ENCODE data around the gene PARN. TPM values are rescaled to one million over a fixed set of nuclear protein-coding genes. Genes with fewer than 3 reads are reported as not detected.

PARN gene
- total RNA-seq, 1 donor from 2014 or later = 16.8 TPM

GRCh38 chr16:14539631-14540030, 90.4 kb downstream of the PARN start:
- Histone ChIP-seq H3K36me3 (peaks cover 20% of the 10 kb centered on the region), H3K4me1 (no peaks in the 10 kb centered on the region), H3K9me3 (replicated peaks) (peaks cover 9% of the 10 kb centered on the region), H3K27ac (replicated peaks) (no peak overlapping the region), H3K27me3 (ENCODE audit: low read depth) (no peaks in the 10 kb centered on the region), H3K4me3 (no peak overlapping the region)
- no peak for DNase-seq
- intact Hi-C loops (cut with micrococcal nuclease) = loop anchor here (10.0 kb wide), 2 partner anchors 285 to 615 kb away; partner anchors contain the start of gene ERCC4
- TF ChIP-seq, protein P1, sequence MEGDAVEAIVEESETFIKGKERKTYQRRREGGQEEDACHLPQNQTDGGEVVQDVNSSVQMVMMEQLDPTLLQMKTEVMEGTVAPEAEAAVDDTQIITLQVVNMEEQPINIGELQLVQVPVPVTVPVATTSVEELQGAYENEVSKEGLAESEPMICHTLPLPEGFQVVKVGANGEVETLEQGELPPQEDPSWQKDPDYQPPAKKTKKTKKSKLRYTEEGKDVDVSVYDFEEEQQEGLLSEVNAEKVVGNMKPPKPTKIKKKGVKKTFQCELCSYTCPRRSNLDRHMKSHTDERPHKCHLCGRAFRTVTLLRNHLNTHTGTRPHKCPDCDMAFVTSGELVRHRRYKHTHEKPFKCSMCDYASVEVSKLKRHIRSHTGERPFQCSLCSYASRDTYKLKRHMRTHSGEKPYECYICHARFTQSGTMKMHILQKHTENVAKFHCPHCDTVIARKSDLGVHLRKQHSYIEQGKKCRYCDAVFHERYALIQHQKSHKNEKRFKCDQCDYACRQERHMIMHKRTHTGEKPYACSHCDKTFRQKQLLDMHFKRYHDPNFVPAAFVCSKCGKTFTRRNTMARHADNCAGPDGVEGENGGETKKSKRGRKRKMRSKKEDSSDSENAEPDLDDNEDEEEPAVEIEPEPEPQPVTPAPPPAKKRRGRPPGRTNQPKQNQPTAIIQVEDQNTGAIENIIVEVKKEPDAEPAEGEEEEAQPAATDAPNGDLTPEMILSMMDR (IDR thresholded peaks at IDR 0.05; ENCODE audit: borderline replicate concordance) = no peak

- H3K27me3 ChIP-seq (ENCODE audit: low read depth) = no peaks in the 10 kb centered on the region
- TF ChIP-seq, protein P1 (IDR thresholded peaks at IDR 0.05; ENCODE audit: borderline replicate concordance) = no peak
- H3K4me1 ChIP-seq = no peaks in the 10 kb centered on the region
- intact Hi-C loops (cut with micrococcal nuclease) = loop anchor here (10.0 kb wide), 2 partner anchors 284 to 614 kb away; partner anchors contain the start of gene ERCC4
- no peak overlapping the region for H3K4me3 ChIP-seq
- peaks cover 18% of the 10 kb centered on the region for H3K36me3 ChIP-seq
- no peak overlapping the region for H3K27ac ChIP-seq (replicated peaks)
- DNase-seq = no peak
- peaks cover 9% of the 10 kb centered on the region for H3K9me3 ChIP-seq (replicated peaks)
Measured at GRCh38 chr16:14539156-14539555, 90.9 kb downstream of the PARN start.

- no peaks in the 10 kb centered on the region for H3K4me1 ChIP-seq
- no peak overlapping the region for H3K27ac ChIP-seq (replicated peaks)
- H3K9me3 ChIP-seq (replicated peaks) = peaks cover 9% of the 10 kb centered on the region
- no peak overlapping the region for H3K4me3 ChIP-seq
- TF ChIP-seq, protein P1 (IDR thresholded peaks at IDR 0.05; ENCODE audit: borderline replicate concordance) = no peak
- no peak for DNase-seq
- no peaks in the 10 kb centered on the region for H3K27me3 ChIP-seq (ENCODE audit: low read depth)
- peaks cover 12% of the 10 kb centered on the region for H3K36me3 ChIP-seq
- intact Hi-C loops (cut with micrococcal nuclease) = loop anchor here (10.0 kb wide), 2 partner anchors 284 to 614 kb away; partner anchors contain the start of gene ERCC4
Measured at GRCh38 chr16:14538604-14539003, 91.5 kb downstream of the PARN start.

DNA sequence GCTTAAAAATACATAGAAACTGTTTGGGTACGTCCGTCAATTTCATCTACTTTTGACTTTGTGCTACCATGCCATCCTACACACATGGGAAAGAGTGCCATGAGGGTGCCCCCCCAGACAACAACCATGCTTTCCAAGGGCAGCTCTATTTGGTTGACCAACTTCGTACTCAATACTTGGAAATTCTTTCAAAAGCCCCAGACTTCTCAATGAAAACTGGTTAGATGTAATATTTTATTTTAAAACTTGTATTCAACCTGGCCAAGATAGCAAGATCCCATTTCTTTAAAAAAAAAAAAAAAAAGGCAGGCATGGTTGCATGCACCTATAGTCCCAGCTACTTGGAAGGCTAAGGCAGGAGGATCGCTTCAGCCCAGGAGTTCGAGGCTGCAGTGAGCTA, 98.4 kb downstream of the PARN start:
- TF ChIP-seq, protein P1 (IDR thresholded peaks at IDR 0.05; ENCODE audit: borderline replicate concordance) = no peak
- intact Hi-C loops (cut with micrococcal nuclease) = loop anchor here (10.0 kb wide), 2 partner anchors 277 to 607 kb away; partner anchors contain the start of gene ERCC4

DNA sequence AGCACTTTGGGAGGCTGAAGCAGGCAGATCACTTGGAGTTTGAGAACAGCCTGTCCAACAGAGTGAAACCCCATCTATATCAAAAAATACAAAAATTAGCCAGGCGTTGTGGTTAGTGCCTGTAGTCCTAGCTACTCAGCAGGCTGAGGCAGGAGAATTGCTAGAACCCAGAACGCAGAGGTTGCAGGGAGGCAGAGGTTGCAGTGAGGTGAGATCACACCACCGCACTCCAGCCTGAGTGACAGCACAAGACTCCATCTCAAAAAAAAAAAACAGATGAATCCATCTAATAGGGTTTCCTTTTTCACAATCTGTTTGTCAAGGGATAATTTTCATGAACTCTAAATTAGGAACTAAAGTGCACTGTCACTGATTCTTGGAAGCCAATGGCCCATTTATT, 99.0 kb downstream of the PARN start:
- Histone ChIP-seq H3K27ac (replicated peaks) (no peak overlapping the region), H3K4me3 (no peak overlapping the region), H3K27me3 (ENCODE audit: low read depth) (no peaks in the 10 kb centered on the region), H3K9me3 (replicated peaks) (no peaks in the 10 kb centered on the region), H3K36me3 (no peaks in the 10 kb centered on the region), H3K4me1 (peaks cover 26% of the 10 kb centered on the region)
- intact Hi-C loops (cut with micrococcal nuclease) = loop anchor here (10.0 kb wide), 2 partner anchors 276 to 606 kb away; partner anchors contain the start of gene ERCC4
- DNase-seq = no peak
- TF ChIP-seq, protein P1 (IDR thresholded peaks at IDR 0.05; ENCODE audit: borderline replicate concordance) = no peak

More for the DNA sequence above, 98.4 kb downstream of the PARN start:
- no peak overlapping the region for H3K27ac ChIP-seq (replicated peaks)
- H3K4me1 ChIP-seq = peaks cover 26% of the 10 kb centered on the region
- no peak for DNase-seq
- H3K36me3 ChIP-seq = no peaks in the 10 kb centered on the region
- H3K27me3 ChIP-seq (ENCODE audit: low read depth) = no peaks in the 10 kb centered on the region
- no peaks in the 10 kb centered on the region for H3K9me3 ChIP-seq (replicated peaks)
- H3K4me3 ChIP-seq = no peak overlapping the region
